ENCODE results near the gene CIC. TPM values are rescaled to one million over a fixed set of nuclear protein-coding genes. Genes with fewer than 3 reads are reported as not detected.

Gene CIC
- total and polyA plus RNA-seq, 2 of the 13 experiments (the other 11 are each of a cell fraction or from before 2014, with no cell fraction given), result 5.9 to 8.0 TPM

DNA sequence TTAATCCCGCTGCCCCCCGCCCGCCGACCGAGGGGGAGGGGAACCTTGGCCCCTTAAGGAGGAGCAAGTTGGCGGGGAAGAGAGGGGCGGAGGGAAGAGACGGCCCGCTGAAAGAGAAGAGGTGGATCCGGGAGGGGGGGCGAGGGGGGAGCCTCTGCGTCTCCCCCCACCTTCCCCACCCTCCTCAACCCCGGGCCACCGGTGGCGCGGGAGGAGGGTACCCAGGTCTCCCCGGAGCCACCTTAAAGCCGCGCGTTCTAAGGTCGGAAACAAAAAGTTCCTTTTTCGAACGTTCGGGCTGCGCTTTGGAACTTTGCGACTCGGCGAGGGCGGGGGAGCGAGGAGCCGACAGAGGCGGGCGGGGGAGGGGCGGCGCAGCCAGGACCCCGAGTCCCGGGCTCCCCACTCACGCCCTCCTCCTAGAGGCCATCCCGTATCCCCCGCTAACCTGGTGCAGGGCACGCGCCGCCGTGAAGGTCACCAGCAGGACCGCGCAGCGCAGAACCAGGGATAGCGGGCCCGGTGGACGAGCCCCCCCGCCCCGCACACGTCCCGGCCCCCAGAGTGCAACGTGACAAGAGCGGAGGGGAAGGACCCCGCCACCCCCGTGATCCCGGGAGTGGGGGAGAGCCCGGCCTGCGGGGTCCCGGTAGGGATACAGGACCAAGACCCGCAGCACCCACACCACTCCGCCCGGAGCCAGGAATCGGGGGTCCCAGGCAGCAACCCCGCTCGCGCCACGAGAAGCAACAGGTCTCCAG is 14.8 kb upstream of the CIC start (continued):
- TF ChIP-seq SAFB2 (CRISPR knock-in tag; IDR thresholded peaks at IDR 0.05; ENCODE audit: borderline replicate concordance, low read depth), result no peak
- TF ChIP-seq, protein P1, sequence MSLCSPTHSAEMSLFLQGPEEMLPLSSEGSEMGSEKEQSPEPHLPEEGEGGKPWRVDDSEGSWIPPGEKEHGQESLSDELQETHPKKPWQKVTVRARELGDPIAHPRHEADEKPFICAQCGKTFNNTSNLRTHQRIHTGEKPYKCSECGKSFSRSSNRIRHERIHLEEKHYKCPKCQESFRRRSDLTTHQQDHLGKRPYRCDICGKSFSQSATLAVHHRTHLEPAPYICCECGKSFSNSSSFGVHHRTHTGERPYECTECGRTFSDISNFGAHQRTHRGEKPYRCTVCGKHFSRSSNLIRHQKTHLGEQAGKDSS (CRISPR knock-in tag; IDR thresholded peaks at IDR 0.05; ENCODE audit: borderline replicate concordance, low read depth), result no peak
- no peak for TF ChIP-seq KAT8 (CRISPR knock-in tag; IDR thresholded peaks at IDR 0.05)
- TF ChIP-seq KDM6A (CRISPR knock-in tag; IDR thresholded peaks at IDR 0.05; ENCODE audit: low read depth), result no peak
- peak; percentile 12; the same call in 1 of the 2 replicates for TF ChIP-seq SOX5 (CRISPR knock-in tag; IDR thresholded peaks at IDR 0.05; ENCODE audit: borderline replicate concordance)
- TF ChIP-seq, protein P2, sequence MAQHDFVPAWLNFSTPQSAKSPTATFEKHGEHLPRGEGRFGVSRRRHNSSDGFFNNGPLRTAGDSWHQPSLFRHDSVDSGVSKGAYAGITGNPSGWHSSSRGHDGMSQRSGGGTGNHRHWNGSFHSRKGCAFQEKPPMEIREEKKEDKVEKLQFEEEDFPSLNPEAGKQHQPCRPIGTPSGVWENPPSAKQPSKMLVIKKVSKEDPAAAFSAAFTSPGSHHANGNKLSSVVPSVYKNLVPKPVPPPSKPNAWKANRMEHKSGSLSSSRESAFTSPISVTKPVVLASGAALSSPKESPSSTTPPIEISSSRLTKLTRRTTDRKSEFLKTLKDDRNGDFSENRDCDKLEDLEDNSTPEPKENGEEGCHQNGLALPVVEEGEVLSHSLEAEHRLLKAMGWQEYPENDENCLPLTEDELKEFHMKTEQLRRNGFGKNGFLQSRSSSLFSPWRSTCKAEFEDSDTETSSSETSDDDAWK (CRISPR knock-in tag; IDR thresholded peaks at IDR 0.05), result no peak
- no peak for TF ChIP-seq SNRNP70 (IDR thresholded peaks at IDR 0.05; ENCODE audit: low read depth, low read length)
- TF ChIP-seq, protein P3, sequence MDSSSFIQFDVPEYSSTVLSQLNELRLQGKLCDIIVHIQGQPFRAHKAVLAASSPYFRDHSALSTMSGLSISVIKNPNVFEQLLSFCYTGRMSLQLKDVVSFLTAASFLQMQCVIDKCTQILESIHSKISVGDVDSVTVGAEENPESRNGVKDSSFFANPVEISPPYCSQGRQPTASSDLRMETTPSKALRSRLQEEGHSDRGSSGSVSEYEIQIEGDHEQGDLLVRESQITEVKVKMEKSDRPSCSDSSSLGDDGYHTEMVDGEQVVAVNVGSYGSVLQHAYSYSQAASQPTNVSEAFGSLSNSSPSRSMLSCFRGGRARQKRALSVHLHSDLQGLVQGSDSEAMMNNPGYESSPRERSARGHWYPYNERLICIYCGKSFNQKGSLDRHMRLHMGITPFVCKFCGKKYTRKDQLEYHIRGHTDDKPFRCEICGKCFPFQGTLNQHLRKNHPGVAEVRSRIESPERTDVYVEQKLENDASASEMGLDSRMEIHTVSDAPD (CRISPR knock-in tag; IDR thresholded peaks at IDR 0.05), result no peak
- TF ChIP-seq, protein P4, sequence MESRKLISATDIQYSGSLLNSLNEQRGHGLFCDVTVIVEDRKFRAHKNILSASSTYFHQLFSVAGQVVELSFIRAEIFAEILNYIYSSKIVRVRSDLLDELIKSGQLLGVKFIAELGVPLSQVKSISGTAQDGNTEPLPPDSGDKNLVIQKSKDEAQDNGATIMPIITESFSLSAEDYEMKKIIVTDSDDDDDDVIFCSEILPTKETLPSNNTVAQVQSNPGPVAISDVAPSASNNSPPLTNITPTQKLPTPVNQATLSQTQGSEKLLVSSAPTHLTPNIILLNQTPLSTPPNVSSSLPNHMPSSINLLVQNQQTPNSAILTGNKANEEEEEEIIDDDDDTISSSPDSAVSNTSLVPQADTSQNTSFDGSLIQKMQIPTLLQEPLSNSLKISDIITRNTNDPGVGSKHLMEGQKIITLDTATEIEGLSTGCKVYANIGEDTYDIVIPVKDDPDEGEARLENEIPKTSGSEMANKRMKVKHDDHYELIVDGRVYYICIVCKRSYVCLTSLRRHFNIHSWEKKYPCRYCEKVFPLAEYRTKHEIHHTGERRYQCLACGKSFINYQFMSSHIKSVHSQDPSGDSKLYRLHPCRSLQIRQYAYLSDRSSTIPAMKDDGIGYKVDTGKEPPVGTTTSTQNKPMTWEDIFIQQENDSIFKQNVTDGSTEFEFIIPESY (CRISPR knock-in tag; IDR thresholded peaks at IDR 0.05), result no peak
- peak; percentile 8 for TF ChIP-seq YY1 (IDR thresholded peaks at IDR 0.05; ENCODE audit: insufficient read depth, insufficient replicate concordance, low read depth, low read length)
- TF ChIP-seq FOXC1 (CRISPR knock-in tag; IDR thresholded peaks at IDR 0.05; ENCODE audit: borderline replicate concordance), result peak; percentile 49; the same call in 1 of the 2 replicates
- TF ChIP-seq GATAD1 (CRISPR knock-in tag; IDR thresholded peaks at IDR 0.05), result 0 out of 2 replicates have a peak, but pooled peaks have one; percentile 17
- TF ChIP-seq ZNF549 (CRISPR knock-in tag; IDR thresholded peaks at IDR 0.05), result no peak
- 0 out of 2 replicates have a peak, but pooled peaks have one; percentile 49 for TF ChIP-seq ZMAT3 (CRISPR knock-in tag; conservative IDR thresholded peaks at IDR 0.05)
- TF ChIP-seq, protein P5, sequence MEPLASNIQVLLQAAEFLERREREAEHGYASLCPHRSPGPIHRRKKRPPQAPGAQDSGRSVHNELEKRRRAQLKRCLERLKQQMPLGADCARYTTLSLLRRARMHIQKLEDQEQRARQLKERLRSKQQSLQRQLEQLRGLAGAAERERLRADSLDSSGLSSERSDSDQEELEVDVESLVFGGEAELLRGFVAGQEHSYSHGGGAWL (CRISPR knock-in tag; IDR thresholded peaks at IDR 0.05), result peak; percentile 75
- TF ChIP-seq ZNF232 (CRISPR knock-in tag; IDR thresholded peaks at IDR 0.05; ENCODE audit: borderline replicate concordance), result no peak
- no peak for TF ChIP-seq MIER3 (CRISPR knock-in tag; IDR thresholded peaks at IDR 0.05; ENCODE audit: borderline replicate concordance)
- TF ChIP-seq, protein P6, sequence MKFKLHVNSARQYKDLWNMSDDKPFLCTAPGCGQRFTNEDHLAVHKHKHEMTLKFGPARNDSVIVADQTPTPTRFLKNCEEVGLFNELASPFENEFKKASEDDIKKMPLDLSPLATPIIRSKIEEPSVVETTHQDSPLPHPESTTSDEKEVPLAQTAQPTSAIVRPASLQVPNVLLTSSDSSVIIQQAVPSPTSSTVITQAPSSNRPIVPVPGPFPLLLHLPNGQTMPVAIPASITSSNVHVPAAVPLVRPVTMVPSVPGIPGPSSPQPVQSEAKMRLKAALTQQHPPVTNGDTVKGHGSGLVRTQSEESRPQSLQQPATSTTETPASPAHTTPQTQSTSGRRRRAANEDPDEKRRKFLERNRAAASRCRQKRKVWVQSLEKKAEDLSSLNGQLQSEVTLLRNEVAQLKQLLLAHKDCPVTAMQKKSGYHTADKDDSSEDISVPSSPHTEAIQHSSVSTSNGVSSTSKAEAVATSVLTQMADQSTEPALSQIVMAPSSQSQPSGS (CRISPR knock-in tag; IDR thresholded peaks at IDR 0.05), result peak; percentile 28; the same call in 1 of the 2 replicates
- TF ChIP-seq GATAD2A (CRISPR knock-in tag; IDR thresholded peaks at IDR 0.05), result 0 out of 2 replicates have a peak, but pooled peaks have one; percentile 8
- TF ChIP-seq SOX13 (IDR thresholded peaks at IDR 0.05), result no peak
- TF ChIP-seq SOX13 (CRISPR knock-in tag; conservative IDR thresholded peaks at IDR 0.05 in 1 of 2, IDR thresholded peaks at IDR 0.05 in 1 of 2), result no peak
- peak; percentile 38; the same call in 1 of the 2 replicates for TF ChIP-seq ZNF343 (CRISPR knock-in tag; IDR thresholded peaks at IDR 0.05)
